Ectodermal cell (in vitro differentiated cells): ENCODE measurements around the gene ZNFX1.
A peak's percentile ranks its signal among the peaks of the same experiment; 100 is the strongest.

Source experiments
- H3K27ac ChIP-seq: 2 replicates; pipeline ENCODE4 v1.7.0; 2013; ENCODE audit warnings: mild to moderate bottlenecking, low read depth, low read length; ENCODE audit not compliant: insufficient read depth, poor library complexity, severe bottlenecking
- H3K27me3 ChIP-seq: 2 replicates; pipeline ENCODE4 v1.7.0; 2013; ENCODE audit warnings: mild to moderate bottlenecking, low read length; ENCODE audit not compliant: insufficient read depth, control insufficient read depth, poor library complexity, severe bottlenecking
- H3K36me3 ChIP-seq: one replicate; pipeline ENCODE4 v1.7.0; 2013; ENCODE audit warnings: low read length; ENCODE audit not compliant: control insufficient read depth, insufficient read depth
- H3K4me1 ChIP-seq: one replicate; pipeline ENCODE4 v1.7.0; 2013; ENCODE audit warnings: low read length; ENCODE audit not compliant: control insufficient read depth, insufficient read depth
- H3K4me3 ChIP-seq: 2 replicates; pipeline ENCODE4 v1.7.0; 2013; ENCODE audit warnings: low read depth, low read length, control low read depth; ENCODE audit not compliant: insufficient read depth
- H3K9me3 ChIP-seq: 2 replicates; pipeline ENCODE4 v1.7.0; 2013; ENCODE audit warnings: mild to moderate bottlenecking, low read length, moderate library complexity; ENCODE audit not compliant: control insufficient read depth
- WGBS, 2 experiments: methylation state at CpG; one replicate each; pipeline ENCODE4 v1.1.7; 2013; ENCODE audit warnings: missing lambda C conversion rate in 2 of 2; 5-methylcytosine and 5-hydroxymethylcytosine counted together

ZNFX1 gene

DNA sequence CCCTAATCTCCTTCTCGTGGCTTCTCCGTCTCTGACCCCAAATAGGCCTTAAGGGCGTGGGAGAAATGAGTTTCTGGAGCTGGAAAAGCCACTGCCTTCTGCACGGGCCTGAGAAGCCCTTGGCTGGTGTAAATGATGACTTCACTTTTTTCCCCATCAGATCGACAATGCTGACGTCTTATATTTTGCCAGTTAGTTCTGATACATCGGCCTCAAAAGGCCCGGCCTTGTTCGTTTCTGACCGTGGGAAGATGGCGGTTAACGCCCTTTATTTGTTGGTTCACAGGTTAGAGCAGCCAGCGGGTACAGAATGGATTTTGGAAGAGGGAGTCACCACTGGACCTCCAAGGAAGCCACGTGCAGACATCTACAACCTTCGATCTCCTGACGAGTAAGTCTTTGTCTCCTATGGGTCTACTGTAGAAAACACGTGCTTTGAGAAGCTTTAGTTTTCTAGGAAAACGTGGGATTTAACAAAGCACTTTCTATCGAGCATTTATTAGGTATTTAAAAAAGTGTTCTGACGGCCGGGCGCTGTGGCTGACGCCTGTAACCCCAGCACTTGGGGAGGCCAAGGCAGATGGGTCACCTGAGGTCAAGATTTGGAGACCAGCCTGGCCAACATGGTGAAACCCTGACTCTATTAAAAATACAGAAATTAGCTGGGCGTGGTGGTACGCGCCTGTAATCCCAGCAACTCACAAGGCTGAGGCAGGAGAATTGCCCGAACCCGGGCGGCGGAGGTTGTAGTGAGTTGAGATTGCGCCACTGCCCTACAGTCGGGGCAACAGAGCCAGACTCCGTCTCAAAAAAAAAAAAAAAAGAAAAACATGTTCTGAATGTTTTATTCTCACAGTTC, 1.2 kb upstream of the ZNFX1 start:
- WGBS, 2 experiments = 1% methylated on average over 33 of the region's 33 CpGs
- peaks cover 58% of the 10 kb centered on the region for H3K36me3 ChIP-seq

GRCh38 chr20:49277786-49278035, 146 bp downstream of the ZNFX1 start:
- peak overlapping the region; percentile 99 for H3K4me3 ChIP-seq
- H3K4me1 ChIP-seq = no peaks in the 10 kb centered on the region
- WGBS, 2 experiments = 1% methylated on average over 22 of the region's 22 CpGs
- no peaks in the 10 kb centered on the region for H3K27me3 ChIP-seq
- no peaks in the 10 kb centered on the region for H3K9me3 ChIP-seq
- peaks cover 45% of the 10 kb centered on the region for H3K36me3 ChIP-seq
- H3K27ac ChIP-seq = peak overlapping the region; percentile 6

More for the DNA sequence above, 1.2 kb upstream of the ZNFX1 start:
- Histone ChIP-seq H3K4me3 (peak overlapping the region; percentile 99), H3K27me3 (no peaks in the 10 kb centered on the region), H3K9me3 (no peaks in the 10 kb centered on the region), H3K27ac (peak overlapping the region; percentile 89), H3K4me1 (no peaks in the 10 kb centered on the region)

DNA sequence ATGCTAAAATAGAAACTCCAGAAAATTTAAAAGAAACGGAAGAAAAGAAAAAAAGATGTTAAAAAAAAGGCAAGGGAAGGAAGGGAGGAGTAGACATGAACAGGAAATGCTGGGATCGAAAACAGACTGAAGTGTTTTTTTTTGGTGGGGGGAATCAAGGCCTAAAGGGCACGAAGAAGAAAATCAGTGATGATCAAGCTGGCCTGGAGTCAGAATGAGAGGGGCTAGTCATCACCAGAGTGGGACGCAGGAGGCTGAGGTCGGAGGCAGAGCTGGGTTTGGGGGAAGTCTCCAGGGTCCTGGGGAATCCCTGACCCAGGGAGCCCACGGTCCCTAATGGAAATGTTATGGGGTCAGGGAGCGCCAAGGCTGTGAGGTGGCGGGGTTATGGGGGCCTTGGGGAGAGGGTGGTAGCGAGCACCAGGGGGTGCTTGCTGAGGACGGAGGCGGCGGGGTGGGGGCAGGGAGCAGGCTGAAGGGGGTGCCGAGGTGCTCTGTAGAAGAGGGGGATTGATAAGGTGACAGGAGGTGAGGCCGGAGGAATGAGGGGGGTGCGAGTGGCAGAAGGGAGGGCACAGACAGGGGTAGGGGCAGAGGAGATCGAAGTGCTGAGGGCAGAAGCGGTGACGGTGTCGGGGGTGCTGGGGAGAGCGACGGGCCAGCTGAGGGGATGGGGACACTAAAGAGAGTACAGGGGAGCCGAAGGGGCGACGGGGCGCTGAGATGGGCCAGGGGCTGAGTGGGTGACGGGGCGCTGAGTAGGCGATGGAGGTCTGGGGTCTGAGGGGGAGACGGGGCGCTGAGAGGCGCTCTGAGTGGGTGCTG, 684 bp downstream of the ZNFX1 start:
- peaks cover 40% of the 10 kb centered on the region for H3K36me3 ChIP-seq
- no peaks in the 10 kb centered on the region for H3K9me3 ChIP-seq
- H3K27ac ChIP-seq = no peak overlapping the region
- 8% methylated on average over 31 of the region's 31 CpGs for WGBS, 2 experiments
- no peaks in the 10 kb centered on the region for H3K27me3 ChIP-seq
- H3K4me3 ChIP-seq = peak overlapping the region; percentile 99
- H3K4me1 ChIP-seq = no peaks in the 10 kb centered on the region

- WGBS, 2 experiments = 70 to 96% methylated on average over 2 to 3 of the region's 3 CpGs
- Histone ChIP-seq H3K27ac (no peak overlapping the region), H3K27me3 (no peaks in the 10 kb centered on the region), H3K4me3 (no peak overlapping the region), H3K36me3 (peaks cover 32% of the 10 kb centered on the region), H3K9me3 (no peaks in the 10 kb centered on the region), H3K4me1 (no peaks in the 10 kb centered on the region)
These were observed 1.5 kb downstream of the ZNFX1 start for GRCh38 chr20:49276161-49276960.

DNA sequence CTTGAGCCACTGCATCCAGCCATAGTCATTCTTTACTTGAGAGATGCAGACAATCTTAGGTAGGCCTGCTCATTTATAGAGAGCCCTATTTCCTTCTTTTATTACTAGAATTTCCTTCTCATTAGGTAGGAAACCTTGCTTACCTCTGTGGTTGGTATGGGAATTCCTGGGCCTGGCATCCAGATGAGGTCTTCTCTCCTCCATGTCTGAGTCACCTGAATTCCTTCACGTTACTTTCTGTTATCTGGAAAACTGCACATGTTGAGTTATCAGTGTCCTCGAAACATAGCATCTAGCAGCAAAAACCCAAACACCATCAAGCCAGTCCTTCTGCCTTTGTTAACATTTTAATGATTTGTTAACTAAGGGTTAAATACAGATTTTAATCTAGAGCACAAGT, 2.2 kb downstream of the ZNFX1 start:
- Histone ChIP-seq H3K27me3 (no peaks in the 10 kb centered on the region), H3K27ac (no peak overlapping the region), H3K4me3 (no peak overlapping the region), H3K4me1 (no peaks in the 10 kb centered on the region), H3K9me3 (no peaks in the 10 kb centered on the region), H3K36me3 (peaks cover 29% of the 10 kb centered on the region)
- WGBS, 2 experiments = 96 to 97% methylated on average over 2 of the region's 2 CpGs

DNA sequence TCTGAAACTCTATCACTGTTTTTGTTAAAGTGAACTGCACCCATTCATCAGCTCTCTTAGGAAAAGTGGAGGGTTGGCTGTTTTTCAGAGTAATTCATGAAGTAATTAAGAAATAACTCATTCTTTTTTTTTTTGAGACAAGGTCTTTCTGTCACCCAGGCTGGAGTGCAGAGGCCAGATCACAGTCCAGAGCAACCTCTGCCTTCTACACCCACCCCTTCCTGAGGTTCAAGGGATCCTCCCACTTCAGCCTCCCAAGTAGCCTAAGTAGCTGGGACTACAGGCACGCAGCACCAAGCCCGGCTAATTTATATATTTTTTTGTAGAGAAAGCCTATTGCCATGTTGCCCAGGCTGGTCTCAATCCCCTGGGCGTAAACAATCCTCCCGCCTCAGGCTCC, 2.6 kb downstream of the ZNFX1 start:
- H3K9me3 ChIP-seq = no peaks in the 10 kb centered on the region
- 94 to 96% methylated on average over 4 of the region's 4 CpGs for WGBS, 2 experiments
- H3K27ac ChIP-seq = no peak overlapping the region
- H3K4me3 ChIP-seq = no peak overlapping the region
- H3K27me3 ChIP-seq = no peaks in the 10 kb centered on the region
- peaks cover 29% of the 10 kb centered on the region for H3K36me3 ChIP-seq
- H3K4me1 ChIP-seq = no peaks in the 10 kb centered on the region

DNA sequence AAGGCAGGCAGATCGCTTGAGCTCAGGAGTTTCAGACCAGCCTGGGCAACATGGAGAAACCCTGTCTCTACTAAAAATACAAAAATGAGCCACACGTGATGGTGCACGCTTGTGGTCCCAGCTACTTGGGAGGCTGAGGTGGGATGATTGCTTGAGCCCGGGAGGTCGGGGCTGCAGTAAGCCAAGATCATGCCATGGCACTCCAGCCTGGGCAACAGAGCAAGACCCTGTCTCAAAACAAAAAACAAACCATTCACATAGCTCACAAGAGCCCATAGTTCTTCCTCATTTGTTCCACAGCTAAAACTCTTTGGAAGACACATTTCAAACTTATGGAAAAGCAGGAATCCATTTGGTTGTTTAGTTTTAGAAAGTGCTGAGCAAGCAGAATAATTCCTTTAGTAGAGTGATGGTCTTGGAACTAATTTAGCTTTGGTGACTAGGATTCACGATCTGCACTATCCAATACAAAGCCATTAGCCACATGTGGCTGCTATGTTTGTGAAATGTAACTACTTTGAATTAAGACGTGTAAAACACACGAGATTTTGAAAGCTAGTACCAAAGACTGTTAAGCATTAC, 4.1 kb downstream of the ZNFX1 start:
- Histone ChIP-seq H3K4me3 (no peak overlapping the region), H3K4me1 (no peaks in the 10 kb centered on the region), H3K9me3 (no peaks in the 10 kb centered on the region), H3K27me3 (no peaks in the 10 kb centered on the region), H3K36me3 (peaks cover 27% of the 10 kb centered on the region), H3K27ac (no peak overlapping the region)
- WGBS, 2 experiments = 92 to 93% methylated on average over 6 of the region's 8 CpGs

DNA sequence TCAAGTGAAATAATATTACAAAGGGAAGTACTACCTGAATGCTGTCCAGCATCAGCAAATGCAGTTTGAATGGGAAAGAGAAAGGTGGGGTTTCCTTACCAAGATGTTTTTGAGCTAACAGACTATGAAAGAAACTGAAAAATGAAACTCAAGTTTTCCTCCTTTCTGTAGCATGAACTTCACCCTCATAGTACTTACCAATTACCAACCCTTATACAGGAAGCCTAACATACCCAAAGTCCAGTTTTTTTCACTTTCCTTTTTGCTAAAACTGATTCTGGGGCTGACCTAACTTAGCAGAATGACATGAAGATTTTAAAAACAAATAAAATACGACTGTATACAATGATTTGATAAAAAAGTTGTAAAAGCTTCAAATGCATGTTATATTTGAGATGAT, 5.2 kb downstream of the ZNFX1 start:
- H3K9me3 ChIP-seq = no peaks in the 10 kb centered on the region
- peaks cover 27% of the 10 kb centered on the region for H3K36me3 ChIP-seq
- H3K4me3 ChIP-seq = no peak overlapping the region
- no peaks in the 10 kb centered on the region for H3K4me1 ChIP-seq
- H3K27me3 ChIP-seq = no peaks in the 10 kb centered on the region
- 100% methylated on average over 1 of the region's 1 CpG; no CpG with 5 or more reads in 1 of the 2 experiments for WGBS, 2 experiments
- no peak overlapping the region for H3K27ac ChIP-seq

DNA sequence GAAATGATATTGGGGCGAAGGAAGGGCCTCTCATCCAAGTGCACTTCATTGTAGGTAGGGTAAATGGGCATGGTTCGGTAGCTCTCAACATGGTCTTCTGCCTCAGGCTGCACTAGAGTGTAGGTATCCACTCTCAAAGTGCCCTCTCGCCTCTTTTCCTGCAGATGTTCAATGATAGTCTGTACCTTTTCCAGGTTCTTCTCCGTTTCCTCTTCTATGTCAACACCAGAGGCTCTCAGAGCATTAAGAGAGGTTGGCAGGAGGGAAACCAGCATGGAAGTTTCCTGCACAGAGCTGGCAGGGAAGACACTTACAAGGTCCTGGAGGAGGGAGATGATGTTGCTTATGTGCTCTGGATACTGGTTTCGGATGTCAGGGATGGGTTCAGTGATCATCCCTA, 7.1 kb downstream of the ZNFX1 start:
- Histone ChIP-seq H3K4me1 (no peaks in the 10 kb centered on the region), H3K9me3 (no peaks in the 10 kb centered on the region), H3K36me3 (peaks cover 27% of the 10 kb centered on the region), H3K27me3 (no peaks in the 10 kb centered on the region), H3K27ac (no peak overlapping the region), H3K4me3 (no peak overlapping the region)
- 97% methylated on average over 5 of the region's 5 CpGs for WGBS, 2 experiments
